ENCODE data around the gene MLLT3.

GRCh38 chr9:20326516-20326915, 295.8 kb downstream of the MLLT3 start:
- TF ChIP-seq, protein P1, sequence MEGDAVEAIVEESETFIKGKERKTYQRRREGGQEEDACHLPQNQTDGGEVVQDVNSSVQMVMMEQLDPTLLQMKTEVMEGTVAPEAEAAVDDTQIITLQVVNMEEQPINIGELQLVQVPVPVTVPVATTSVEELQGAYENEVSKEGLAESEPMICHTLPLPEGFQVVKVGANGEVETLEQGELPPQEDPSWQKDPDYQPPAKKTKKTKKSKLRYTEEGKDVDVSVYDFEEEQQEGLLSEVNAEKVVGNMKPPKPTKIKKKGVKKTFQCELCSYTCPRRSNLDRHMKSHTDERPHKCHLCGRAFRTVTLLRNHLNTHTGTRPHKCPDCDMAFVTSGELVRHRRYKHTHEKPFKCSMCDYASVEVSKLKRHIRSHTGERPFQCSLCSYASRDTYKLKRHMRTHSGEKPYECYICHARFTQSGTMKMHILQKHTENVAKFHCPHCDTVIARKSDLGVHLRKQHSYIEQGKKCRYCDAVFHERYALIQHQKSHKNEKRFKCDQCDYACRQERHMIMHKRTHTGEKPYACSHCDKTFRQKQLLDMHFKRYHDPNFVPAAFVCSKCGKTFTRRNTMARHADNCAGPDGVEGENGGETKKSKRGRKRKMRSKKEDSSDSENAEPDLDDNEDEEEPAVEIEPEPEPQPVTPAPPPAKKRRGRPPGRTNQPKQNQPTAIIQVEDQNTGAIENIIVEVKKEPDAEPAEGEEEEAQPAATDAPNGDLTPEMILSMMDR (conservative IDR thresholded peaks at IDR 0.05), result no peak
- no peak for TF ChIP-seq EZH2 (IDR thresholded peaks at IDR 0.05; ENCODE audit: low read depth)
